A549 (cell line): ENCODE data around the gene MPPED2. TPM values are rescaled to one million over a fixed set of nuclear protein-coding genes. Genes with fewer than 3 reads are reported as not detected.

Source experiments
- ATAC-seq, 2 experiments: fragments of 200-7000 bp in 1 of 2; fragments of >200 bp in 1 of 2; cut with Nextera tagmentation in 1 of 2; cut with Tn5 transposase in 1 of 2; 3 replicates each; pipeline versions ENCODE4 v1.8.0 to v1.9.1; 2018 to 2020; ENCODE audit warnings: mild to moderate bottlenecking in 1 of 2, moderate library complexity in 1 of 2
- CTCF ChIA-PET: fragments of 300-600 bp; sonication (Branson Sonifier 250); formaldehyde crosslinking; extraction: SDS; loops from one replicate; lab custom pipeline; 2021; ENCODE audit warnings: antibody characterized with exemption, inconsistent platforms; lab: Yijun Ruan, JAX
- POLR2A ChIA-PET: fragments of 350-600 bp; formaldehyde crosslinking; extraction: SDS; loops from one replicate; lab custom pipeline; 2021; ENCODE audit warnings: antibody characterized with exemption, inconsistent platforms; lab: Yijun Ruan, JAX
- DNase-seq, 2 experiments: peaks; one replicate each; pipeline versions ENCODE4 v3.0.0 to v3.0.0-alpha.2; 2011 to 2016; ENCODE audit warnings: low read depth in 1 of 2, low spot score in 1 of 2
- FAIRE-seq: peaks from 2 replicates; lab custom pipeline; 2011; peaks lifted over from hg19 to GRCh38; lab: Jason Lieb, UNC
- H3K27ac ChIP-seq, 2 experiments: fragments of >200 bp; sonication (Bioruptor Twin); formaldehyde crosslinking; 3 replicates each; pipeline ENCODE4 v1.5.1; 2016 to 2017
- H3K4me1 ChIP-seq: fragments of >200 bp; sonication (Bioruptor Twin); formaldehyde crosslinking; 3 replicates; pipeline ENCODE4 v1.6.1; 2016
- H3K4me2 ChIP-seq: fragments of >200 bp; sonication (Bioruptor Twin); formaldehyde crosslinking; 3 replicates; pipeline ENCODE4 v1.6.1; 2016
- H3K4me3 ChIP-seq: fragments of >200 bp; sonication (Bioruptor Twin); formaldehyde crosslinking; 3 replicates; pipeline ENCODE4 v1.5.1; 2016
- H3K9me3 ChIP-seq: fragments of >200 bp; sonication (Bioruptor Twin); formaldehyde crosslinking; 3 replicates; pipeline ENCODE4 v1.6.1; 2016
- BHLHE40 ChIP-seq: IDR thresholded peaks from 2 replicates; pipeline ENCODE4 v1.6.1; 2012; ENCODE audit warnings: low read depth, low read length, inconsistent platforms
- CEBPB ChIP-seq, 2 experiments: fragments of >200 bp in 1 of 2; sonication (Bioruptor Twin) in 1 of 2; formaldehyde crosslinking in 1 of 2; IDR thresholded peaks; 2 replicates each; pipeline ENCODE4 v1.6.1; 2012 to 2016
- CHD2 ChIP-seq: fragments of 150-350 bp; IDR thresholded peaks from 2 replicates; pipeline ENCODE4 v1.6.1; 2014; ENCODE audit warnings: low read length; ENCODE audit not compliant: partially characterized antibody
- CHD4 ChIP-seq: fragments of 200-600 bp; sonication (generic); IDR thresholded peaks from 2 replicates; pipeline ENCODE4 v1.6.1; 2016; ENCODE audit warnings: antibody characterized with exemption, mild to moderate bottlenecking, borderline replicate concordance
- CTCF ChIP-seq: fragments of >200 bp; sonication (Bioruptor Twin); formaldehyde crosslinking; IDR thresholded peaks from 3 replicates; pipeline ENCODE4 v1.5.1; 2016
- EHMT2 ChIP-seq: fragments of 200-600 bp; sonication (generic); IDR thresholded peaks from 2 replicates; pipeline ENCODE4 v1.6.1; 2016; ENCODE audit warnings: antibody characterized with exemption, low read depth, mild to moderate bottlenecking, moderate library complexity
- ESRRA ChIP-seq: fragments of 150-350 bp; IDR thresholded peaks from 2 replicates; pipeline ENCODE4 v1.6.1; 2014; ENCODE audit warnings: mild to moderate bottlenecking, low read length, borderline replicate concordance
- FOSB ChIP-seq: fragments of 250-450 bp; sonication (Bioruptor Pico); IDR thresholded peaks from 2 replicates; pipeline ENCODE4 v1.5.0; 2020; ENCODE audit warnings: mild to moderate bottlenecking, moderate library complexity
- FOXS1 ChIP-seq: fragments of 250-450 bp; sonication (Bioruptor Pico); IDR thresholded peaks from 2 replicates; pipeline ENCODE4 v1.5.0; 2020; ENCODE audit warnings: mild to moderate bottlenecking, moderate library complexity
- GATA3 ChIP-seq: IDR thresholded peaks from 2 replicates; pipeline ENCODE4 v1.6.1; 2012; ENCODE audit warnings: borderline replicate concordance
- HES2 ChIP-seq: fragments of >200 bp; sonication (Bioruptor Twin); formaldehyde crosslinking; IDR thresholded peaks from 2 replicates; pipeline ENCODE4 v1.6.1; 2016
- HEYL ChIP-seq: fragments of 250-450 bp; sonication (Bioruptor Pico); IDR thresholded peaks from 2 replicates; pipeline ENCODE4 v1.8.0; 2021; ENCODE audit warnings: mild to moderate bottlenecking, moderate library complexity
- HOXB13 ChIP-seq: fragments of 250-450 bp; sonication (Bioruptor Pico); IDR thresholded peaks from 2 replicates; pipeline ENCODE4 v1.5.0; 2020; ENCODE audit warnings: low read depth, mild to moderate bottlenecking, moderate library complexity
- JUNB ChIP-seq: fragments of >200 bp; sonication (Bioruptor Twin); formaldehyde crosslinking; IDR thresholded peaks from 2 replicates; pipeline ENCODE4 v1.6.1; 2016
- MYC ChIP-seq: IDR thresholded peaks from 2 replicates; pipeline ENCODE4 v1.6.1; 2012; ENCODE audit warnings: mild to moderate bottlenecking, inconsistent platforms, low read length, improper control_type of control experiment, borderline replicate concordance
- NPAS2 ChIP-seq: fragments of 250-450 bp; sonication (Bioruptor Pico); IDR thresholded peaks from 2 replicates; pipeline ENCODE4 v1.8.0; 2022; ENCODE audit warnings: mild to moderate bottlenecking, moderate library complexity, borderline replicate concordance
- PBX3 ChIP-seq: IDR thresholded peaks from 2 replicates; pipeline ENCODE4 v1.6.1; 2012
- PHF8 ChIP-seq: fragments of 200-600 bp; sonication (generic); IDR thresholded peaks from 2 replicates; pipeline ENCODE4 v1.6.1; 2016; ENCODE audit warnings: low read depth, mild to moderate bottlenecking, antibody characterized with exemption, moderate library complexity, borderline replicate concordance
- POLR2A ChIP-seq: IDR thresholded peaks from 2 replicates; pipeline ENCODE4 v1.6.1; 2012; ENCODE audit warnings: mild to moderate bottlenecking, low read length
- POLR2AphosphoS2 ChIP-seq: conservative IDR thresholded peaks from 2 replicates; pipeline ENCODE4 v1.6.1; 2012; ENCODE audit warnings: low read length, improper control_type of control experiment, inconsistent platforms
- RCOR1 ChIP-seq: fragments of 150-350 bp; IDR thresholded peaks from 2 replicates; pipeline ENCODE4 v1.6.1; 2014; ENCODE audit warnings: antibody characterized with exemption, low read length, low read depth
- REST ChIP-seq: fragments of 200-600 bp; sonication (generic); IDR thresholded peaks from 2 replicates; pipeline ENCODE4 v1.6.1; 2016; ENCODE audit warnings: antibody characterized with exemption, mild to moderate bottlenecking, moderate library complexity
- RFX5 ChIP-seq: fragments of 450-650 bp; IDR thresholded peaks from 2 replicates; pipeline ENCODE4 v1.7.1; 2014; ENCODE audit warnings: antibody characterized with exemption, mild to moderate bottlenecking, moderate library complexity
- SMC3 ChIP-seq: fragments of >200 bp; sonication (Bioruptor Twin); formaldehyde crosslinking; IDR thresholded peaks from 3 replicates; pipeline ENCODE4 v1.6.1; 2018; ENCODE audit warnings: inconsistent platforms
- TFCP2L1 ChIP-seq: fragments of 250-450 bp; sonication (Bioruptor Pico); IDR thresholded peaks from 2 replicates; pipeline ENCODE4 v1.5.0; 2021; ENCODE audit warnings: mild to moderate bottlenecking
- TP53 ChIP-seq: fragments of 250-450 bp; sonication (Bioruptor Pico); IDR thresholded peaks from 2 replicates; pipeline ENCODE4 v1.5.0; 2021; ENCODE audit warnings: mild to moderate bottlenecking, moderate library complexity
- ZNF302 ChIP-seq: fragments of 250-450 bp; sonication (Bioruptor Pico); IDR thresholded peaks from 2 replicates; pipeline ENCODE4 v1.9.0; 2021; ENCODE audit warnings: inconsistent platforms, mild to moderate bottlenecking, moderate library complexity
- WGBS: methylation state at CpG from one replicate; pipeline ENCODE4 v1.1.6; 2017; ENCODE audit errors: missing lambda C conversion rate; 5-methylcytosine and 5-hydroxymethylcytosine counted together
- polyA plus RNA-seq, 4 experiments: library from polyadenylated mRNA; depleted of rRNA in 3 of 4; stranded (reverse); fragments of >200 nt; fragmentation: RNase III in 1 of 4; extraction: RNeasy Plus Mini Kit Qiagen cat#74134 plus additional on column Dnase treatment in 1 of 4; gene quantifications; 2 replicates in 3 of 4; 3 replicates in 1 of 4; pipeline ENCODE4 v1.2.3, GENCODE V29; 2011 to 2017
- TF ChIP-seq, protein P1 (sequence below): IDR thresholded peaks from 2 replicates; pipeline ENCODE4 v1.6.1; 2012; ENCODE audit warnings: low read depth, borderline replicate concordance
- TF ChIP-seq, protein P2 (sequence below): fragments of >200 bp; sonication (Bioruptor Twin); formaldehyde crosslinking; IDR thresholded peaks from 3 replicates; pipeline ENCODE4 v1.6.1; 2016
- TF ChIP-seq, protein P3 (sequence below): IDR thresholded peaks from 2 replicates; pipeline ENCODE4 v1.6.1; 2012
- TF ChIP-seq, protein P4 (sequence below): fragments of 450-650 bp; IDR thresholded peaks from 2 replicates; pipeline ENCODE4 v1.6.1; 2014; ENCODE audit warnings: antibody characterized with exemption

MPPED2 gene
- polyA plus RNA-seq, 2 of the 4 experiments (the other 2 are of a cell fraction), result not detected

DNA sequence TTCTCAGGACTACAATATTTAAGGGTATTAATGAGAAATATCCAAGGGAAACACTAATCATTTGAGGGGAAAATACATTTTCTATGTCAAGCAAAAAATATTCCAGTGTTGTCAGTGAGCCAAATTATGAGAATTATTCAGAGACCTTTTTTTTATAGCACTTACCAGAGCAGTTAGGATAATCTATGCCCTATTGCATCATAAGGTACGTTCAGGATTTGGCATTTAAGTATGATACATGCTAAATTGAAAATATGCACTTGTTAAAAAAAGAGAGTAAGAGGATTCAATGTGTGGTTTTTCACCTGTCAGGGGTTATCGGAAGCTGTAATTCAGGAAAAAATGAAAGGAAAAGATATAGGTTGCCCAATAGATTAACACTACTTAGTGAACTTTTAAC is 17.2 kb upstream of the MPPED2 start:
- no peak for DNase-seq
- 28% methylated on average over 2 of the region's 2 CpGs for WGBS
- ATAC-seq, result no peak
- H3K27ac ChIP-seq, result no peak overlapping the region
- ChIA-PET CTCF (no interaction called here), POLR2A (no interaction called here)
- no peak for FAIRE-seq
- H3K9me3 ChIP-seq, result no peaks in the 10 kb centered on the region
- no peak overlapping the region for H3K4me2 ChIP-seq
- TF ChIP-seq MYC (no peak), JUNB (no peak), CHD4 (no peak), PBX3 (no peak), HEYL (no peak), POLR2A (no peak), ESRRA (no peak), NPAS2 (no peak), PHF8 (no peak), POLR2AphosphoS2 (no peak), FOXS1 (CRISPR knock-in tag) (no peak), EHMT2 (no peak), RFX5 (no peak), BHLHE40 (no peak), CTCF (no peak), GATA3 (no peak)
- TF ChIP-seq, protein P1, sequence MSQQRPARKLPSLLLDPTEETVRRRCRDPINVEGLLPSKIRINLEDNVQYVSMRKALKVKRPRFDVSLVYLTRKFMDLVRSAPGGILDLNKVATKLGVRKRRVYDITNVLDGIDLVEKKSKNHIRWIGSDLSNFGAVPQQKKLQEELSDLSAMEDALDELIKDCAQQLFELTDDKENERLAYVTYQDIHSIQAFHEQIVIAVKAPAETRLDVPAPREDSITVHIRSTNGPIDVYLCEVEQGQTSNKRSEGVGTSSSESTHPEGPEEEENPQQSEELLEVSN, result no peak
- TF ChIP-seq, protein P2, sequence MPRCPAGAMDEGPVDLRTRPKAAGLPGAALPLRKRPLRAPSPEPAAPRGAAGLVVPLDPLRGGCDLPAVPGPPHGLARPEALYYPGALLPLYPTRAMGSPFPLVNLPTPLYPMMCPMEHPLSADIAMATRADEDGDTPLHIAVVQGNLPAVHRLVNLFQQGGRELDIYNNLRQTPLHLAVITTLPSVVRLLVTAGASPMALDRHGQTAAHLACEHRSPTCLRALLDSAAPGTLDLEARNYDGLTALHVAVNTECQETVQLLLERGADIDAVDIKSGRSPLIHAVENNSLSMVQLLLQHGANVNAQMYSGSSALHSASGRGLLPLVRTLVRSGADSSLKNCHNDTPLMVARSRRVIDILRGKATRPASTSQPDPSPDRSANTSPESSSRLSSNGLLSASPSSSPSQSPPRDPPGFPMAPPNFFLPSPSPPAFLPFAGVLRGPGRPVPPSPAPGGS, result no peak
- no peak overlapping the region for H3K4me3 ChIP-seq
- no peaks in the 10 kb centered on the region for H3K4me1 ChIP-seq

- DNase-seq (no peak), FAIRE-seq (no peak), ATAC-seq (no peak)
- Histone ChIP-seq H3K9me3 (no peaks in the 10 kb centered on the region), H3K4me1 (no peaks in the 10 kb centered on the region), H3K27ac (no peak overlapping the region), H3K4me2 (no peak overlapping the region), H3K4me3 (no peak overlapping the region)
- ChIA-PET CTCF (no interaction called here), POLR2A (no interaction called here)
- WGBS, result 2% methylated on average over 2 of the region's 2 CpGs
- TF ChIP-seq, protein P3, sequence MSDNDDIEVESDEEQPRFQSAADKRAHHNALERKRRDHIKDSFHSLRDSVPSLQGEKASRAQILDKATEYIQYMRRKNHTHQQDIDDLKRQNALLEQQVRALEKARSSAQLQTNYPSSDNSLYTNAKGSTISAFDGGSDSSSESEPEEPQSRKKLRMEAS, result no peak
- TF ChIP-seq TP53 (CRISPR knock-in tag) (no peak), ZNF302 (no peak), FOSB (no peak), CHD4 (no peak), CHD2 (no peak), HES2 (no peak), HOXB13 (CRISPR knock-in tag) (no peak), CEBPB (IDR thresholded peaks at IDR 0.05) (no peak), TFCP2L1 (no peak), EHMT2 (no peak), FOXS1 (CRISPR knock-in tag) (no peak), REST (no peak), SMC3 (no peak), JUNB (no peak), ESRRA (no peak), RCOR1 (no peak)
- TF ChIP-seq, protein P4, sequence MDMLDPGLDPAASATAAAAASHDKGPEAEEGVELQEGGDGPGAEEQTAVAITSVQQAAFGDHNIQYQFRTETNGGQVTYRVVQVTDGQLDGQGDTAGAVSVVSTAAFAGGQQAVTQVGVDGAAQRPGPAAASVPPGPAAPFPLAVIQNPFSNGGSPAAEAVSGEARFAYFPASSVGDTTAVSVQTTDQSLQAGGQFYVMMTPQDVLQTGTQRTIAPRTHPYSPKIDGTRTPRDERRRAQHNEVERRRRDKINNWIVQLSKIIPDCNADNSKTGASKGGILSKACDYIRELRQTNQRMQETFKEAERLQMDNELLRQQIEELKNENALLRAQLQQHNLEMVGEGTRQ, result no peak
Observed at GRCh38 chr11:30596832-30597231, 10.7 kb upstream of the MPPED2 start.
